ENCODE data around the gene KCNH3. TPM values are rescaled to one million over a fixed set of nuclear protein-coding genes. Genes with fewer than 3 reads are reported as not detected.
"Not testable (repeated sequence)": the region's sequence is repeated elsewhere in the genome, so short reads cannot be mapped to it uniquely, and the experiment has no call there.

KCNH3 gene
- total RNA-seq, 1 experiment from 2014 or later, result 0.59 TPM

DNA sequence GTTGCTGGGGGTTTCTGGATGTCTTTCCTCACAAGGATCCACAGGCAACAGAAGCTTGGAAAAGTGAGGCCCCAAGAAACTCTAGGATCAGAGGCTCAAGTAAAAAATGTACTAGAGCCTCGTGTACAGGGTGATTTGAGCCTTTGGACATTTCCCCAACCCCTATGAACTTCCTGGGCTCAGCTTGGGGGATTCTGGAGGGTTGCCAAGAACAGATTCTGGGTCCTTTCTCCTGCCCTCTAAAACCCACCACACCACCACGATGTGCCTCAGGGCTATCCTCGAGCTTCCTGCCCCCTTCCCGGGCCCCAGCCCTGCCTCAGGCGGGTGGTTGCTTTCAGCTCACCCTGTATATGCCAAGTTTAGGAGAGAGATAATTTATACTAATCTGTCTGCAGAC is 66.0 kb downstream of the KCNH3 start:
- Mint-ChIP-seq H3K27me3 (ENCODE audit: unreplicated experiment) (no peaks in the 10 kb centered on the region), H3K4me3 (ENCODE audit: low read depth, unreplicated experiment) (no peak overlapping the region), H3K36me3 (ENCODE audit: insufficient read depth, unreplicated experiment) (peaks cover 4% of the 10 kb centered on the region), H3K9me3 (ENCODE audit: low read depth, unreplicated experiment) (no peaks in the 10 kb centered on the region), H3K27ac (ENCODE audit: unreplicated experiment) (no peak overlapping the region), H3K4me1 (ENCODE audit: low read depth, unreplicated experiment) (no peaks in the 10 kb centered on the region)
- no TSS peak for BruUV-seq (replicated peaks)
- TF ChIP-seq, protein P1, sequence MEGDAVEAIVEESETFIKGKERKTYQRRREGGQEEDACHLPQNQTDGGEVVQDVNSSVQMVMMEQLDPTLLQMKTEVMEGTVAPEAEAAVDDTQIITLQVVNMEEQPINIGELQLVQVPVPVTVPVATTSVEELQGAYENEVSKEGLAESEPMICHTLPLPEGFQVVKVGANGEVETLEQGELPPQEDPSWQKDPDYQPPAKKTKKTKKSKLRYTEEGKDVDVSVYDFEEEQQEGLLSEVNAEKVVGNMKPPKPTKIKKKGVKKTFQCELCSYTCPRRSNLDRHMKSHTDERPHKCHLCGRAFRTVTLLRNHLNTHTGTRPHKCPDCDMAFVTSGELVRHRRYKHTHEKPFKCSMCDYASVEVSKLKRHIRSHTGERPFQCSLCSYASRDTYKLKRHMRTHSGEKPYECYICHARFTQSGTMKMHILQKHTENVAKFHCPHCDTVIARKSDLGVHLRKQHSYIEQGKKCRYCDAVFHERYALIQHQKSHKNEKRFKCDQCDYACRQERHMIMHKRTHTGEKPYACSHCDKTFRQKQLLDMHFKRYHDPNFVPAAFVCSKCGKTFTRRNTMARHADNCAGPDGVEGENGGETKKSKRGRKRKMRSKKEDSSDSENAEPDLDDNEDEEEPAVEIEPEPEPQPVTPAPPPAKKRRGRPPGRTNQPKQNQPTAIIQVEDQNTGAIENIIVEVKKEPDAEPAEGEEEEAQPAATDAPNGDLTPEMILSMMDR (IDR thresholded peaks at IDR 0.05; ENCODE audit: unreplicated experiment), result no peak
- CTCF ChIA-PET, result interaction anchor here (0.7 kb wide), 1 partner anchor 152 kb away, joined by 7 read pairs; no protein-coding TSS in a partner anchor
- intact Hi-C loops (cut with micrococcal nuclease; ENCODE audit: unreplicated experiment), result no loop called here
- no peak for DNase-seq

DNA sequence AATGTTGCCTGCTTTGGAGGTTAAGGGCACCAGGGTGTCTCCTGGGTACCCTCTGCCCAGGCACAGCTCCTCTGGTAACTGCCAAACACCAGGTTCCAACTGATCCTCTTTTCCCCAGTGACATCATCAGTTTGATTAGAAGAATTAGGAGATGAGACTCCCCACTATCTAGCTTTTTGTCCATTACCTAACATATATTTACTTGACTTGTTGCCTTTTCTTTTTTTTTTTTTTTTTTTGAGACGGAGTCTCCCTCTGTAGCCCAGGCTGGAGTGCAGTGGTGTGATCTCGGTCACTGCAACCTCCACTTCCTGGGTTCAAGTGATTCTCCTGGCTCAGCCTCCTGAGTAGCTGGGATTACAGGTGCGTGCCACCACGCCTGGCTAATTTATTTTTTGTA is 66.7 kb downstream of the KCNH3 start, which contains the start of gene FAM186B:
Gene FAM186B (minus strand): TSS at position 101 of the 400 bp plus-strand sequence. CDS start 162 bp downstream, outside the sequence.
- H3K36me3 Mint-ChIP-seq (ENCODE audit: insufficient read depth, unreplicated experiment); H3K27ac Mint-ChIP-seq (ENCODE audit: unreplicated experiment); intact Hi-C loops (cut with micrococcal nuclease; ENCODE audit: unreplicated experiment); BruUV-seq (replicated peaks); H3K9me3 Mint-ChIP-seq (ENCODE audit: low read depth, unreplicated experiment); H3K27me3 Mint-ChIP-seq (ENCODE audit: unreplicated experiment); DNase-seq; H3K4me3 Mint-ChIP-seq (ENCODE audit: low read depth, unreplicated experiment); H3K4me1 Mint-ChIP-seq (ENCODE audit: low read depth, unreplicated experiment): not testable (repeated sequence)
- CTCF ChIA-PET, result interaction anchor here (0.7 kb wide), 1 partner anchor 153 kb away, joined by 7 read pairs; no protein-coding TSS in a partner anchor

Other genes starting within 250 kb of the KCNH3 start
- gene PRPH, start 243.9 kb upstream of the KCNH3 start, total RNA-seq (2022), result not detected in 2 replicates
- 38.5 and 49.8 TPM in 2 replicates for gene TROAP, start 215.8 kb upstream of the KCNH3 start, total RNA-seq (2022)
- gene C1QL4, start 201.8 kb upstream of the KCNH3 start, total RNA-seq (2022), result not detected in 2 replicates
- 9.6 and 15.7 TPM in 2 replicates for gene DNAJC22, start 192.1 kb upstream of the KCNH3 start, total RNA-seq (2022)
- 23.0 and 23.2 TPM in 2 replicates for gene SPATS2, start 171.6 kb upstream of the KCNH3 start, total RNA-seq (2022)
- gene MCRS1, start 29.1 kb downstream of the KCNH3 start, total RNA-seq (2022), result 38.0 and 38.7 TPM in 2 replicates
- 0.29 and 0.47 TPM in 2 replicates for gene FAM186B, start 66.6 kb downstream of the KCNH3 start, total RNA-seq (2022)
- gene PRPF40B, start 84.5 kb downstream of the KCNH3 start, total RNA-seq (2022), result 21.7 and 22.2 TPM in 2 replicates
- 4.4 TPM in 2 replicates for gene FMNL3, start 168.4 kb downstream of the KCNH3 start, total RNA-seq (2022)
- gene TMBIM6, start 202.5 kb downstream of the KCNH3 start, total RNA-seq (2022), result 600 and 613 TPM in 2 replicates

Data from Calu3 (cell line).